Muscle layer of colon (tissue), 2 donors: ENCODE data around the gene LRRC42.
"Not testable (repeated sequence)": the region's sequence is repeated elsewhere in the genome, so short reads cannot be mapped to it uniquely, and the experiment has no call there.

Experiments used
- H3K27ac ChIP-seq: one replicate; pipeline ENCODE4 v1.7.0; 2013; ENCODE audit warnings: low read depth, mild to moderate bottlenecking, low read length, moderate library complexity
- H3K27me3 ChIP-seq, 2 donors: one replicate each; pipeline ENCODE4 v1.7.0; 2013; ENCODE audit warnings: low read length in 2 of 2, mild to moderate bottlenecking in 2 of 2; ENCODE audit not compliant: insufficient read depth in 2 of 2, control insufficient read depth in 1 of 2
- H3K36me3 ChIP-seq: one replicate; pipeline ENCODE4 v1.7.0; 2013; ENCODE audit warnings: mild to moderate bottlenecking, low read length; ENCODE audit not compliant: insufficient read depth
- H3K4me1 ChIP-seq: one replicate; pipeline ENCODE4 v1.7.0; 2013; ENCODE audit warnings: mild to moderate bottlenecking, low read length; ENCODE audit not compliant: insufficient read depth
- H3K4me3 ChIP-seq, 2 donors: one replicate each; pipeline ENCODE4 v1.7.0; 2013; ENCODE audit warnings: low read length in 2 of 2, low read depth in 1 of 2, mild to moderate bottlenecking in 1 of 2, moderate library complexity in 1 of 2
- H3K9ac ChIP-seq: one replicate; pipeline ENCODE4 v1.7.0; 2013; ENCODE audit warnings: low read length
- H3K9me3 ChIP-seq: one replicate; pipeline ENCODE4 v1.7.0; 2013; ENCODE audit warnings: mild to moderate bottlenecking, low read length
- donor health status: abdominal sarcoma.
- donor health status: Adenocarcinoma of cecum.

The LRRC42 gene

DNA sequence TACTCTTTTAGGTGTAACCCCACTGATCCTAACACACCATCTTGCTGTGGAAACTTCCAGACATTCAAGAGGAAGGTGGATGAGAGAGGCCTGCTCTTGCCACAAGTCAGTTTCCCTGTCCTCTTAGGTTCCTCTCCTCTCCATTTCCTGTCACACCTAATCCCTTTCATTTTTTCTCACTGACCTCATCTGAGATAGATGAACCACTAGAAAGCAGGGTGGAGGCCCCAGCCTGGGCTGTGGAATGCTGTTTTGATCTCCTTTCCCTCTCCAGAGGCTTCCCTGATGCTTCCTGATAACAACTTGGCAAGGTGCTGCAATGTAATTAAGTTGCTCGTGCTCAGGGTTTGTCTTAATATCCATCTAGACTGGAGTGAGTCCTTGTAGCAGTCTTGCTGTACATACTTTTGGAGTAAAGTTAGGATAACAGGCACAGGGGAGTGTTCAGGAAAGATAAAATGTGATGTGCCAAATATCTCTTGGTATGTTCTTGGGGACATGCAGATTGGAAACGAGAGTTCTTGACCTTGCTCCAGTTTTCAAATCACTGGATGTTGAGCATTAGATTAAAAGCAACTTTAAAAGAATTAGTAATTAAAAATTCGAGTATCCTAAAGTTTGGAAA is 11.2 kb downstream of the LRRC42 start:
- H3K4me3 ChIP-seq: no peak overlapping the region
- H3K27me3 ChIP-seq: no peaks in the 10 kb centered on the region
- no peak overlapping the region for H3K9ac ChIP-seq
- H3K36me3 ChIP-seq: peaks cover 37% of the 10 kb centered on the region
- H3K4me1 ChIP-seq: peaks cover 21% of the 10 kb centered on the region
- H3K27ac ChIP-seq: no peak overlapping the region
- H3K9me3 ChIP-seq: no peaks in the 10 kb centered on the region

DNA sequence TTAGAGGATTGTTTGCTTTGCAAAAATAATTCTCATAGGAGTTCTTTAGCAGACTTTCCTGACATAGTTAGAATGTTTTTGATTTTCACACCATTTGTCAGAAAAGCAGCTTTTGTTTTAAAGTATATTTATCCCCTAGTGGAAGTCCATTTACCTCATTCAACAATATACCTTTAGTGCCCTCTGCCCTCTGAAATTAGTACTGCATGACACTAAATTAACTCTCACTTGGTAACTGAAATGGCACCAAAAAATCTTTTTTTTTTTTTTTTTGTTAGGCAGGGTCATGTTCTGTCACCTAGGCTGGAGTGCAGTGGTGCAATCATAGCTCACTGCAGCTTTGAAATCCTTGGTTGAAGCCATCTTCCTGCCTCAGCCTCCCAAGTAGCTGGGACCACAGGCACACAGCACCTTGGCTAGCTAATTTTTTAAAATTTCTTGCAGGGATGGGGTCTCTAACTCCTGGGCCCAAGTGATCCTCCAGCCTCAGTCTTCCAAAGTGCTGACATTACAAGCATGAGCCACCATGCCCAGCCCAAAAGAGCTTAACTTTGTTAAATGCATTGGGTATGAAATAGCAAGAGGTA is 13.6 kb downstream of the LRRC42 start:
- peaks cover 13% of the 10 kb centered on the region for H3K4me1 ChIP-seq
- H3K27ac ChIP-seq: no peak overlapping the region
- no peak overlapping the region for H3K9ac ChIP-seq
- H3K9me3 ChIP-seq: no peaks in the 10 kb centered on the region
- H3K4me3 ChIP-seq: no peak overlapping the region
- H3K27me3 ChIP-seq: no peaks in the 10 kb centered on the region
- peaks cover 51% of the 10 kb centered on the region for H3K36me3 ChIP-seq

DNA sequence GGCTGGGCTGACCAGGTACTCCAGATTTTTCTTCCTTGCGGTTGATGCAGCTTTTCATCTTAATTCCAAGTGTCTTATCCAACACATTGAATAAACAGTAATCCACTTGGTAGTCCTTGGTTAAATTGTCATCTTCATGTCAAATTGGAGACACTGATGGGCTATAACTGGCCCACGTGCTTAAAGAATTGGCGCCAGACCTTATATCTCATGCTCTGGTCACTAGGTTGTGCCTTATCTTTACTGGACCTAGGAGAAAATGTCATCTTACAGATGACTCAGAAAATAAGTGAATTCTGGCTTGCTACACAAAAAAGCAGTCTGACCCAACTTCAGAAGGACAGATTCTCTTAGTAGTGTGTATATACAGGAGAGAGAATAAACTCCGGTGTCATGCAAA is 16.2 kb downstream of the LRRC42 start:
- Histone ChIP-seq H3K27me3 (no peaks in the 10 kb centered on the region), H3K36me3 (peaks cover 63% of the 10 kb centered on the region), H3K4me1 (peaks cover 2% of the 10 kb centered on the region)

DNA sequence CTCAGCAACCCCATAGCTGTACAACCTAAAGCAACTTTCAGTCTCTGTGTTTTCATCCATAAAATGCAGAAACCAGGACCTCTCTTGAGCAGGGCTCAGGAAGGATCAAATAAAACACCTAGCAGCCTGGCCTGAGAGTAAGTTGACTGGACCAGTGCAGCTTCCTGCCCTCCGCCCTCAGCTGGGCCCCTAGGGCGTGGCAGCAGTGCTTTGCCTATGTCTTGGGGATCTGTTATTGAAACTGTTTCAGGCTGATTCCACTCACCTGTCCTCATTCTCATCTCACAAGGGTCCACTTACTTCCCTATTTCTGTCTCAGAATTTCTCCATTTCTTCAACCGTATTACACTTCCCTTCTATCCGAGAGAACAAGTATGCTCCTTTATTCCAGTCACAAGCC is 17.3 kb downstream of the LRRC42 start:
- Histone ChIP-seq H3K4me3 (no peak overlapping the region), H3K27me3 (no peaks in the 10 kb centered on the region), H3K9ac (no peak overlapping the region), H3K9me3 (no peaks in the 10 kb centered on the region), H3K36me3 (peaks cover 70% of the 10 kb centered on the region), H3K4me1 (no peaks in the 10 kb centered on the region), H3K27ac (no peak overlapping the region)

More for the DNA sequence above, 16.2 kb downstream of the LRRC42 start:
- H3K9me3 ChIP-seq: no peaks in the 10 kb centered on the region
- H3K27ac ChIP-seq: no peak overlapping the region
- H3K9ac ChIP-seq: no peak overlapping the region
- H3K4me3 ChIP-seq: no peak overlapping the region

DNA sequence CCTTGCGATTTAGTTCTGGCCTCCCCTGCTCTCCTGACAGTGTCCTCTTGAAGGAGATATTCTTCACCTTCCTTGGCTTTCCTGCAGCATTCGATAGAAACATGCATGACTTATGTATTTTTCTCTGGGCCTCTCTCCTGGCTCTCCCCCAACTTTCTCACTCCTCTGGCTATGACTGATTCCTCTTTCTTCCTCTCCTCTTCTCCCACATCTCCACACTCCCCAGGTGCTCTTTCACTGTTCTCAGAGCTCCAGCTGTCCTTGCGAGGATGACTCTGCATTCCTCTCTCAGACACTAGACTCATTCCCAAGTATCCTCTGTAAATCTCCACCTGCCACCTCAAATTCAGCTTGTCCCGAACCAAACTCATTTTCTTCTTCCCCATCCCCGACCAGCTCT is 18.0 kb downstream of the LRRC42 start:
- Histone ChIP-seq H3K36me3 (peaks cover 72% of the 10 kb centered on the region), H3K27me3 (no peaks in the 10 kb centered on the region), H3K9ac (no peak overlapping the region), H3K4me1 (no peaks in the 10 kb centered on the region), H3K4me3 (no peak overlapping the region), H3K27ac (no peak overlapping the region), H3K9me3 (no peaks in the 10 kb centered on the region)

DNA sequence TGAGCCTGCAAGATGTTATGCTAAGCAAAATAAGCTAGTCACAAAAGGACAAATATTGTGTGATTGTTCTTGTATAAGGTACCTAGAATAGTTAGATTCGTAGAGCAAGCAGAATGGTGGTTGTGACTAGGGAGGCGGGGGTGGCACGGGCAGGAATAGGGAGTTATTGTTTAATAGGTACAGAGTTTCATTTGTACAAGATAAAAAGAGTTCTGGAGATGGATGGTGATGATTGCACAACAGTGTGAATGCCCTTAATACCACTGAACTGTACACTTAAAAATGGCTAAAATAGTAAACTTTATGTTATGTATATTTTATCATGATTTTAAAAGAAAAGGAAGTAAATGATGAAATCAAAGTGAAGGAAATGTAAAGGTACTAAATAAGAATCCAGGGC is 20.6 kb downstream of the LRRC42 start:
- H3K4me1 ChIP-seq: no peaks in the 10 kb centered on the region
- H3K4me3 ChIP-seq: no peak overlapping the region
- H3K9me3 ChIP-seq: no peaks in the 10 kb centered on the region
- no peak overlapping the region for H3K27ac ChIP-seq
- no peak overlapping the region for H3K9ac ChIP-seq
- no peaks in the 10 kb centered on the region for H3K27me3 ChIP-seq
- peaks cover 59% of the 10 kb centered on the region for H3K36me3 ChIP-seq

DNA sequence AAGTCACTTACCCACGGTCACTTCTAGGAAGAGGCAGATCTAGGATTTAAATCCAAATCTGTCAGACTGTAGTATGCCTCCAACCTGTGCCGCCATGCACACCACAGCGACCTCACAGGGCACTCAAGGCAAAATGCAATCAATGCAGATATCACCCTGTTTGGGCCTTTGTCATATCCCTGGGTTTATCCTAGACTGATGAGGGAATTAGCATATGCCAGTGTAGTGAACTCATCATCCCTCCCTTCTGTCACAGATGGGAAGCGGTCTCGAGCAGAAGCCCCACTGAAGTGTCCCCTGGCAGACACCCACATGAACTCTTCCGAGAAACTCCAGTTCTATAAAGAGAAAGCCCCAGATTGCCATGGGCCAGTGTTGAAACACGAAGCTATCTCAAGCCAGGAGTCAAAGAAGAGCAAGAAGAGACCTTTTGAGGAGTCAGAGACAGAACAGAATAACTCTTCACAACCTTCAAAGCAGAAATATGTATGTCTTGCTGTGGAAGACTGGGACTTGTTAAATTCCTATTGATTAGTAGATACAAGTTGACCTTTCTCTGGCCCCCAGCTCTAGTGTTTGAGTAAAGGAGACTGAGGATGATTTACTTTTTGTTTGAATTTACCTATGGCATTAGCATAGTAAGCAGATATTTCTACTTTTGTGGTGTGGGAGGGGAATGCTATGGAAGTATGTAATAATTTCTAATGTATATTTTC is 21.4 kb downstream of the LRRC42 start:
- Histone ChIP-seq H3K27ac (no peak overlapping the region), H3K36me3 (peaks cover 54% of the 10 kb centered on the region), H3K9me3 (no peaks in the 10 kb centered on the region), H3K9ac (no peak overlapping the region), H3K4me1 (no peaks in the 10 kb centered on the region), H3K27me3 (no peaks in the 10 kb centered on the region), H3K4me3 (no peak overlapping the region)

DNA sequence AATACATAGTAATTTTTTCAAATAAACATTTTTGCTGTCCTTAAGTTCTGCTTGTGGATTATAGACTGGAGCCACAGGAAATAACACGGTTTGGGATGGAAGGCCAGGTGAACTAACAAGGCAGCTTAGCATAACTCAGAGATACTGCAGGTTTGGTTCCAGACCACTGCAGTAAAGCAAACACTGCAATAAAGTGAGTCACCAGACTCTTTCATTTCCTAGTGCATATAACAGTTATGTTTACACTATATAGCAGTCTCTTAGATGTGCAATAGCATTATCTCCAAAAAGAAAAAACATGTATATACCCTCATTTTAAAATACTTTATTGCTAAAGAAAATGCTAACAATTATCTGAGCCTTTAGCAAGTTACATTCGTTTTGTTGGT is 22.0 kb downstream of the LRRC42 start:
- H3K9ac ChIP-seq: no peak overlapping the region
- H3K36me3 ChIP-seq: peaks cover 49% of the 10 kb centered on the region
- H3K9me3 ChIP-seq: no peaks in the 10 kb centered on the region
- H3K27ac ChIP-seq: no peak overlapping the region
- no peaks in the 10 kb centered on the region for H3K27me3 ChIP-seq
- H3K4me3 ChIP-seq: no peak overlapping the region
- H3K4me1 ChIP-seq: no peaks in the 10 kb centered on the region

DNA sequence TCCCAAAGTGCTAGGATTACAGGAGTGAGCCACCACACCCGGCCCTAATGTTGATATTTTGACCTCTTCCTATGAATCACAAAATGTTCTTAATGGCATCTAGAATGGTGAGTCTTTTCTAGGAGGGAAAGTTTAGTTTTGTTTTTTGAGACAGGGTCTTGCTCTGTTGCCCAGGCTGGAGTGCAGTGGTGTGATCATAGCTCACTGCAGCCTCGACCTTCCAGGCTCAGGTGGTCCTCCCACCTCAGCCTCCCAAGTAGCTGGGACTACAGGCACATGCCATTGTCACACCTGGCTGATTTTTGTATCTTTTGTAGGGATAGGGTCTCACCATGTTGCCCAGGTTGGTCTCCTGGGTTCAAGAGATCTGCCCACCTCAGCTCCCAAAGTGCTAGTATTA is 23.2 kb downstream of the LRRC42 start:
- H3K27ac ChIP-seq, H3K9ac ChIP-seq, H3K27me3 ChIP-seq, H3K4me3 ChIP-seq, H3K4me1 ChIP-seq, H3K9me3 ChIP-seq: not testable (repeated sequence)
- H3K36me3 ChIP-seq: peaks cover 45% of the 10 kb centered on the region

DNA sequence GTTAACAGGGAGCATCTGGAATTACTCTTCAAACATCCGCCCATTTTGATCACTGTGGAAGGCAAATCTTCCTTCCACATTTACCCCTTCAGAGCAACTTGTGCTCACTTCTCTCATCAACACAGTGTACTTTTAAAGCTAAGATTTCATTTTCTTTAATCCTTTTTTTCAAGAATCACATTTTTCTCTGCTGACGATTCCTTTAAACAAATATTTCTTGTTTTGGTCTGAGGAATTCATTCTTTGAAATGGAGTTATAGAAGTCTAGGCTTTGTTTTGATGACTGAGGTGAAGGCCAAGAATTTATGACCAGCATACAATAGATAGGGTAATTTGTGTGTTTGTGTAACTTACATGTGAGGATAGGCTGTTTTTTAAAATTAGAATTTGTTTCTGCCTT is 25.6 kb downstream of the LRRC42 start:
- Histone ChIP-seq H3K4me1 (no peaks in the 10 kb centered on the region), H3K27ac (no peak overlapping the region), H3K9ac (no peak overlapping the region), H3K4me3 (no peak overlapping the region), H3K9me3 (no peaks in the 10 kb centered on the region), H3K27me3 (no peaks in the 10 kb centered on the region), H3K36me3 (peaks cover 32% of the 10 kb centered on the region)

DNA sequence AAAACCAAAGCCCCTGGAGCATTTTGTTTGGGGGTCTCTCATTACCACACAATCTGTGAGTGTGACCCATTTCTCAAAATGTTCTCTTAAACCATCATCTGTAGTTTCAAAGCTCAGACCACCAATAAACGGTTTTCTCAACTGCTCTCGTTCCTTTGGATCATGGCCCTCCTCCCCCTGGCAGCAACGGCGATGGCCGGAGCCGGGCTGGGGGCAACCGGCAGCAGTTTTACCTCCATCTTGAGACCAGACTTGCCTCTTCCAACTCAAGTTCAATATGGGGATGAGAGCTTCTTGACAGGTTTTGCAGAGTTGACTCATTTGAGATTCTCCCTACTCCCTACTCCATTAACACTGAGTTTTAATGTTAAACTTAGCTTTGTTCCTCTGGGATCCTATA is 29.7 kb downstream of the LRRC42 start:
- Histone ChIP-seq H3K4me3 (no peak overlapping the region), H3K9ac (no peak overlapping the region), H3K27ac (no peak overlapping the region), H3K36me3 (peaks cover 8% of the 10 kb centered on the region), H3K9me3 (no peaks in the 10 kb centered on the region), H3K27me3 (no peaks in the 10 kb centered on the region), H3K4me1 (no peaks in the 10 kb centered on the region)
